ENCODE measurements around the gene FHOD1. TPM values are rescaled to one million over a fixed set of nuclear protein-coding genes. Genes with fewer than 3 reads are reported as not detected.

The FHOD1 gene
- total RNA-seq, 2 donors from 2014 or later = 5.3 to 11.6 TPM

- Histone ChIP-seq H3K27ac (no peak overlapping the region), H3K36me3 (no peaks in the 10 kb centered on the region), H3K9me3 (no peaks in the 10 kb centered on the region), H3K27me3 (no peaks in the 10 kb centered on the region), H3K4me1 (peaks cover 0 to 3% of the 10 kb centered on the region in 2 donors), H3K4me3 (no peak overlapping the region)
- no peak for DNase-seq (ENCODE audit: low spot score)
- TF ChIP-seq CTCF (IDR thresholded peaks at IDR 0.05) = no peak
Observed at GRCh38 chr16:67269766-67270165, 22.5 kb upstream of the FHOD1 start.

- DNase-seq (ENCODE audit: low spot score) = peak; percentile 88
- Histone ChIP-seq H3K27ac (no peak overlapping the region), H3K36me3 (no peaks in the 10 kb centered on the region), H3K4me3 (no peak overlapping the region), H3K27me3 (no peaks in the 10 kb centered on the region), H3K9me3 (no peaks in the 10 kb centered on the region), H3K4me1 (peaks cover 0 to 3% of the 10 kb centered on the region in 2 donors)
- no peak for TF ChIP-seq CTCF (IDR thresholded peaks at IDR 0.05)
Observed at GRCh38 chr16:67268136-67268579, 20.9 kb upstream of the FHOD1 start.

- Histone ChIP-seq H3K4me1 (peaks cover 0 to 3% of the 10 kb centered on the region in 2 donors), H3K9me3 (no peaks in the 10 kb centered on the region), H3K4me3 (no peak overlapping the region), H3K27ac (no peak overlapping the region), H3K27me3 (no peaks in the 10 kb centered on the region), H3K36me3 (no peaks in the 10 kb centered on the region)
- TF ChIP-seq CTCF (IDR thresholded peaks at IDR 0.05) = no peak
- DNase-seq (ENCODE audit: low spot score) = no peak
Observed at GRCh38 chr16:67265834-67266233, 18.6 kb upstream of the FHOD1 start.

- TF ChIP-seq CTCF (IDR thresholded peaks at IDR 0.05) = no peak
- H3K9me3 ChIP-seq = no peaks in the 10 kb centered on the region
- peaks cover 0 to 2% of the 10 kb centered on the region in 2 donors for H3K4me1 ChIP-seq
- no peaks in the 10 kb centered on the region for H3K36me3 ChIP-seq
- no peak overlapping the region for H3K4me3 ChIP-seq
- H3K27ac ChIP-seq = no peak overlapping the region
- H3K27me3 ChIP-seq = no peaks in the 10 kb centered on the region
- no peak for DNase-seq (ENCODE audit: low spot score)
Observed at GRCh38 chr16:67264866-67265265, 17.6 kb upstream of the FHOD1 start.

GRCh38 chr16:67264277-67264676, 17.0 kb upstream of the FHOD1 start:
- H3K36me3 ChIP-seq = no peaks in the 10 kb centered on the region
- no peaks in the 10 kb centered on the region for H3K4me1 ChIP-seq
- no peak for DNase-seq (ENCODE audit: low spot score)
- H3K27ac ChIP-seq = no peak overlapping the region
- H3K9me3 ChIP-seq = no peaks in the 10 kb centered on the region
- TF ChIP-seq CTCF (IDR thresholded peaks at IDR 0.05) = no peak
- H3K27me3 ChIP-seq = no peaks in the 10 kb centered on the region
- H3K4me3 ChIP-seq = no peak overlapping the region

- no peak for DNase-seq (ENCODE audit: low spot score)
- H3K36me3 ChIP-seq = no peaks in the 10 kb centered on the region
- no peaks in the 10 kb centered on the region for H3K4me1 ChIP-seq
- H3K9me3 ChIP-seq = no peaks in the 10 kb centered on the region
- H3K27ac ChIP-seq = no peak overlapping the region
- no peak for TF ChIP-seq CTCF (IDR thresholded peaks at IDR 0.05)
- no peaks in the 10 kb centered on the region for H3K27me3 ChIP-seq
- no peak overlapping the region for H3K4me3 ChIP-seq
Observed at GRCh38 chr16:67263201-67263600, 15.9 kb upstream of the FHOD1 start.
